Stimulated activated CD8-positive, alpha-beta memory T cell treated with anti-CD3 and anti-CD28 coated beads, Interleukin-12 subunit alpha, Interleukin-12 subunit beta, amount 100 ng/mL, for 24 hours (primary cell): ENCODE data around the gene AHSP.
"Not testable (repeated sequence)": the region's sequence is repeated elsewhere in the genome, so short reads cannot be mapped to it uniquely, and the experiment has no call there.

Source experiments
- DNase-seq: peaks from one replicate; pipeline ENCODE4 v3.0.0-alpha.2; 2020; ENCODE audit errors: extremely low read depth

The AHSP gene

GRCh38 chr16:31531096-31531495 lies 3.4 kb downstream of the AHSP start:
- DNase-seq: no peak

- DNase-seq: no peak
Observed at GRCh38 chr16:31532120-31532519, 4.4 kb downstream of the AHSP start.

- no peak for DNase-seq
Observed at GRCh38 chr16:31532896-31533295, 5.2 kb downstream of the AHSP start.

GRCh38 chr16:31535737-31536136 lies 8.0 kb downstream of the AHSP start:
- no peak for DNase-seq

- DNase-seq: no peak
Observed at GRCh38 chr16:31536804-31537361, 9.2 kb downstream of the AHSP start.

GRCh38 chr16:31537362-31538242 lies 9.9 kb downstream of the AHSP start:
- no peak for DNase-seq

GRCh38 chr16:31538243-31538598 lies 10.5 kb downstream of the AHSP start:
- not testable (repeated sequence) for DNase-seq

- DNase-seq: not testable (repeated sequence)
Observed at GRCh38 chr16:31539762-31540161, 12.1 kb downstream of the AHSP start.

- no peak for DNase-seq
Observed at GRCh38 chr16:31542763-31543162, 15.1 kb downstream of the AHSP start.

- DNase-seq: no peak
Observed at GRCh38 chr16:31561426-31562233, 33.9 kb downstream of the AHSP start.

- DNase-seq: no peak
Observed at GRCh38 chr16:31568577-31569359, 41.1 kb downstream of the AHSP start.

GRCh38 chr16:31569360-31569717 lies 41.6 kb downstream of the AHSP start:
- DNase-seq: no peak

- no peak for DNase-seq
Observed at GRCh38 chr16:31572821-31573220, 45.1 kb downstream of the AHSP start.

GRCh38 chr16:31574159-31574558 lies 46.5 kb downstream of the AHSP start:
- DNase-seq: not testable (repeated sequence)

GRCh38 chr16:31577411-31577810 lies 49.7 kb downstream of the AHSP start:
- no peak for DNase-seq
